BLaER1 (cell line): ENCODE results near the gene BTNL8.

ENCODE experiments used
- H3K27ac ChIP-seq: shearing (Covaris generic); formaldehyde crosslinking; 2 replicates; pipeline ENCODE4 v1.8.1; 2022
- H3K27me3 ChIP-seq: shearing (Covaris generic); formaldehyde crosslinking; 2 replicates; pipeline ENCODE4 v1.8.1; 2022
- H3K36me3 ChIP-seq: shearing (Covaris generic); formaldehyde crosslinking; 2 replicates; pipeline ENCODE4 v1.8.1; 2022
- H3K4me1 ChIP-seq: shearing (Covaris generic); formaldehyde crosslinking; 2 replicates; pipeline ENCODE4 v1.8.1; 2022
- H3K4me2 ChIP-seq: shearing (Covaris generic); formaldehyde crosslinking; 2 replicates; pipeline ENCODE4 v1.8.1; 2022
- H3K4me3 ChIP-seq: shearing (Covaris generic); formaldehyde crosslinking; 2 replicates; pipeline ENCODE4 v1.8.1; 2022
- H3K9ac ChIP-seq: shearing (Covaris generic); formaldehyde crosslinking; 2 replicates; pipeline ENCODE4 v1.8.1; 2022
- H3K9me3 ChIP-seq: shearing (Covaris generic); formaldehyde crosslinking; 2 replicates; pipeline ENCODE4 v1.8.1; 2022
- H4K20me1 ChIP-seq: shearing (Covaris generic); formaldehyde crosslinking; 2 replicates; pipeline ENCODE4 v1.8.1; 2022
- Cebpa-rat ChIP-seq: shearing (Covaris generic); IDR thresholded peaks from 2 replicates; pipeline ENCODE4 v1.8.1; 2022

BTNL8 gene, protein sequence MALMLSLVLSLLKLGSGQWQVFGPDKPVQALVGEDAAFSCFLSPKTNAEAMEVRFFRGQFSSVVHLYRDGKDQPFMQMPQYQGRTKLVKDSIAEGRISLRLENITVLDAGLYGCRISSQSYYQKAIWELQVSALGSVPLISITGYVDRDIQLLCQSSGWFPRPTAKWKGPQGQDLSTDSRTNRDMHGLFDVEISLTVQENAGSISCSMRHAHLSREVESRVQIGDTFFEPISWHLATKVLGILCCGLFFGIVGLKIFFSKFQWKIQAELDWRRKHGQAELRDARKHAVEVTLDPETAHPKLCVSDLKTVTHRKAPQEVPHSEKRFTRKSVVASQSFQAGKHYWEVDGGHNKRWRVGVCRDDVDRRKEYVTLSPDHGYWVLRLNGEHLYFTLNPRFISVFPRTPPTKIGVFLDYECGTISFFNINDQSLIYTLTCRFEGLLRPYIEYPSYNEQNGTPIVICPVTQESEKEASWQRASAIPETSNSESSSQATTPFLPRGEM

GRCh38 chr5:180898621-180899246 is at the start of gene BTNL8:
BTNL8 (plus strand) TSS chr5:180899159; CDS start chr5:180899311, 152 bp downstream.
- H3K4me2 ChIP-seq: no peak within 1 kb of the TSS
- peaks cover 11% of the 10 kb centered on the region for H3K9me3 ChIP-seq
- H3K9ac ChIP-seq: no peak within 1 kb of the TSS
- H3K4me1 ChIP-seq: 0 out of 2 replicates have a peak, but pooled peaks cover 7% of the 10 kb centered on the region
- no peaks in the 10 kb centered on the region for H4K20me1 ChIP-seq
- H3K36me3 ChIP-seq: no peaks in the 10 kb centered on the region
- TF ChIP-seq Cebpa-rat: no peak
- no peak within 1 kb of the TSS for H3K27ac ChIP-seq
- no peak within 1 kb of the TSS for H3K4me3 ChIP-seq
- H3K27me3 ChIP-seq: no peaks in the 10 kb centered on the region

- no peak overlapping the region for H3K27ac ChIP-seq
- 0 out of 2 replicates have a peak, but pooled peaks cover 4% of the 10 kb centered on the region for H4K20me1 ChIP-seq
- peak overlapping the region; percentile 44 for H3K4me3 ChIP-seq
- peaks cover 51% of the 10 kb centered on the region for H3K9me3 ChIP-seq
- H3K36me3 ChIP-seq: peaks cover 81% of the 10 kb centered on the region
- H3K4me1 ChIP-seq: no peaks in the 10 kb centered on the region
- H3K4me2 ChIP-seq: no peak overlapping the region
- TF ChIP-seq Cebpa-rat: no peak
- H3K27me3 ChIP-seq: no peaks in the 10 kb centered on the region
- no peak overlapping the region for H3K9ac ChIP-seq
Measured at GRCh38 chr5:180849827-180850226, 49.1 kb upstream of the BTNL8 start.

DNA sequence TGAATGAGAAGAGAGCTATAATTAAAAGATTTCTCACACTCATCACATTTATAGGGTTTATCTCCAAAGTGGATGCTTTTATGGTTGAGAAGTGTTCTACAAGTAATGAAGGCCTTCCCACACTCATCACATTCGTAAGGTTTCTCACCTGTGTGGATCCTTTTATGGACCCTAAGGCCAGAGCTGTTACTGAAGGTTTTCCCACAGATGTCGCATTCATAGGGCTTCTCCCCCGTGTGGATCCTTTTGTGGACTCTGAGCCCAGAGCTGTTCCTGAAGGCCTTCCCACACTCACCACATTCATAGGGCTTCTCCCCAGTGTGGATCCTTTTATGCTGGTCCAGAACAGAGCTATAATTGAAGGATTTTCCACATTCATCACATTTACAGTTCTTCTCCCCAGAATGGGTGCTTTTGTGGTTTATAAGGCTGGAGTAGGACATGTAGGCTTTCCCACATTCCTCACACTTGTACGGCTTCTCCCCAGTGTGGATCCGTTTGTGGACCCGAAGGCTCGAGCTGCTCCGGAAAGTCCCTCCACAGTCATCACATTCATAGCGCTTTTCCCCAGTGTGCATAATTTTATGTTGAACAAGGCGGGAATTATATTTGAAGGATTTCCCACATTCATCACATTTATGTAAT is 48.4 kb upstream of the BTNL8 start:
- Histone ChIP-seq H3K4me2 (no peak overlapping the region), H4K20me1 (0 out of 2 replicates have a peak, but pooled peaks cover 4% of the 10 kb centered on the region), H3K36me3 (peaks cover 85% of the 10 kb centered on the region), H3K9me3 (peaks cover 51% of the 10 kb centered on the region), H3K4me3 (peak overlapping the region; percentile 44), H3K27me3 (no peaks in the 10 kb centered on the region), H3K27ac (no peak overlapping the region), H3K4me1 (no peaks in the 10 kb centered on the region), H3K9ac (no peak overlapping the region)
- no peak for TF ChIP-seq Cebpa-rat

DNA sequence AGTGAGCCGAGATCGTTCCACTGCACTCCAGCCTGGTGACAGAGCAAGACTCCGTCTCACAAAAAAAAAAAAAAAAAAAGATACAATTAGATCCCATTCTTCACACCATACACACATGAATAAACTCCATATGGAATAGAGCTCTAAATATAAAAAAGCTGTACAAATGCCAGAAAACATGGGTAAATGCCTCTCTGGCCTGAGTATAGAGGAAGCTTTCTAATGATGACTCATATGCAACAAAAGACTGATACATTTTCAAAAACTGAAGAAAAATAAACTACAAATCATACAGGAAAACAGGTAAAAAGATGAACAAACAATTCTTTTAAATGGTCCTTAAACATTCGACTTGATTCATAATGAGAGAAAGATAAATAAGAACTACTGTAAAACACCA is 46.5 kb upstream of the BTNL8 start:
- H3K27ac ChIP-seq: no peak overlapping the region
- H3K9me3 ChIP-seq: peaks cover 51% of the 10 kb centered on the region
- H3K4me3 ChIP-seq: no peak overlapping the region
- H3K36me3 ChIP-seq: peaks cover 83% of the 10 kb centered on the region
- no peaks in the 10 kb centered on the region for H3K27me3 ChIP-seq
- 0 out of 2 replicates have a peak, but pooled peaks cover 4% of the 10 kb centered on the region for H4K20me1 ChIP-seq
- no peak overlapping the region for H3K4me2 ChIP-seq
- no peak for TF ChIP-seq Cebpa-rat
- H3K9ac ChIP-seq: no peak overlapping the region
- H3K4me1 ChIP-seq: no peaks in the 10 kb centered on the region

DNA sequence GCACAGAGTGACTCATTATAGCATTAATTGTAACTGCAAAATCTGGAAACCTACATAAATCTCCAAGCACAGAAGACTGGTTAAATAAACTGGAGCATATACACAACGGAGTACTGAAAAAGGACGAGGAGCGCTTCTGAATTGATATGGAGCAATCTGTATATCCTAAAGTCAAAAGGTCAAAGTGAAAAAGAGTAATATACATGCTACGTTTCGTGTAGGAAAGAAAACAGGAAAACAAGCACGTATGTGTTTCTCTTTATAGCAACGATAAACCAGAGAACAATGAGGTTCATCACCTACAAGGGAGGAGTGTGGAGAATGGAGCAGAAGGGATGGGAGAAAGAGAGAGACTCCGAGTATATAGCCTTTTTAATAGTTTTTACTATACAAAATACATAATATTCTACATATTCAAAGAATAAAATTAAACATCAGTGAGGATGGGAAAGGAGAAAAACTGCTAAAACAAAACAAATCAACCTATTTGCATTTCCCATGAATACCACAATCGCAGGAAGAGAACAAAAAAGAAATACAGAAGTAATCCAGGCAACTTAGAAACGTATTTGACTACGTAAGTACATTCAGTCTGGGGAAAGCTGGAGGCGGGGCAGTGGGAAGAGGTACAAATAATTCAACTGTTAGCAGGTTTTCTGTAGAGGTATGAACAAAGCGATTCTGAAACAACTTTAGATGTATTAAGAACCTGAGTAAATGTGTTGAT is 45.7 kb upstream of the BTNL8 start:
- H4K20me1 ChIP-seq: 0 out of 2 replicates have a peak, but pooled peaks cover 4% of the 10 kb centered on the region
- no peak for TF ChIP-seq Cebpa-rat
- no peak overlapping the region for H3K27ac ChIP-seq
- H3K9me3 ChIP-seq: peaks cover 43% of the 10 kb centered on the region
- no peaks in the 10 kb centered on the region for H3K4me1 ChIP-seq
- H3K36me3 ChIP-seq: peaks cover 78% of the 10 kb centered on the region
- no peak overlapping the region for H3K4me3 ChIP-seq
- H3K27me3 ChIP-seq: no peaks in the 10 kb centered on the region
- H3K4me2 ChIP-seq: no peak overlapping the region
- H3K9ac ChIP-seq: no peak overlapping the region

DNA sequence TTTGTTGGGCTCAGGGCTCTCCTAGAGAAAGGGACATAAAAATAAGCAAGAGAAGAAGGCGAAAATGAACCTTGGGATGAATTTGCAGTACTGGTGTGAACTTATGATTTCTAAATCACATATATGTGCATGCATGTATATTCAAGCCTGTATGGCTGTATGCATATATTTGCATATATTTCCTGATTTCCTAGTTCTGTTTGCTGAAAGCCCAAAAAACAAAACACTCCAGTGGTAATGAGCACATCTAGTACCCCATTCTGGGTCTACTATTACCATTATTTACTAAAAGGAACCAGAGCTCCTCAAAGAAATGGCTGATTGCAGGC is 45.1 kb upstream of the BTNL8 start:
- peaks cover 38% of the 10 kb centered on the region for H3K9me3 ChIP-seq
- peaks cover 78% of the 10 kb centered on the region for H3K36me3 ChIP-seq
- no peak overlapping the region for H3K9ac ChIP-seq
- H3K4me3 ChIP-seq: no peak overlapping the region
- H3K4me2 ChIP-seq: no peak overlapping the region
- no peak overlapping the region for H3K27ac ChIP-seq
- TF ChIP-seq Cebpa-rat: no peak
- 0 out of 2 replicates have a peak, but pooled peaks cover 4% of the 10 kb centered on the region for H4K20me1 ChIP-seq
- H3K4me1 ChIP-seq: no peaks in the 10 kb centered on the region
- H3K27me3 ChIP-seq: no peaks in the 10 kb centered on the region

- H3K4me1 ChIP-seq: peaks cover 24% of the 10 kb centered on the region
Measured at GRCh38 chr5:180858586-180858985, 40.4 kb upstream of the BTNL8 start.

GRCh38 chr5:180860273-180860886 is 38.6 kb upstream of the BTNL8 start:
- peak overlapping the region; percentile 94 for H3K9ac ChIP-seq
- no peaks in the 10 kb centered on the region for H4K20me1 ChIP-seq
- peaks cover 24% of the 10 kb centered on the region for H3K4me1 ChIP-seq
- no peaks in the 10 kb centered on the region for H3K27me3 ChIP-seq
- H3K4me3 ChIP-seq: peak overlapping the region; percentile 93
- H3K36me3 ChIP-seq: peaks cover 27% of the 10 kb centered on the region
- TF ChIP-seq Cebpa-rat: no peak
- H3K4me2 ChIP-seq: peak overlapping the region; percentile 85
- H3K27ac ChIP-seq: peak overlapping the region; percentile 96
- H3K9me3 ChIP-seq: no peaks in the 10 kb centered on the region

More at GRCh38 chr5:180858586-180858985, 40.4 kb upstream of the BTNL8 start:
- TF ChIP-seq Cebpa-rat: no peak
- Histone ChIP-seq H3K4me3 (no peak overlapping the region), H4K20me1 (0 out of 2 replicates have a peak, but pooled peaks cover 4% of the 10 kb centered on the region), H3K36me3 (peaks cover 42% of the 10 kb centered on the region), H3K4me2 (no peak overlapping the region), H3K27ac (no peak overlapping the region), H3K9me3 (no peaks in the 10 kb centered on the region), H3K27me3 (no peaks in the 10 kb centered on the region), H3K9ac (no peak overlapping the region)
